KOPT-K1 (cell line): ENCODE measurements around the gene DMC1.
"Not testable (repeated sequence)": the region's sequence is repeated elsewhere in the genome, so short reads cannot be mapped to it uniquely, and the experiment has no call there.

ENCODE experiments used
- H3K27ac ChIP-seq: fragments of 200-600 bp; sonication (generic); 2 replicates; pipeline ENCODE4 v1.5.1; 2016; ENCODE audit warnings: antibody characterized with exemption, mild to moderate bottlenecking, low read depth, low read length; ENCODE audit not compliant: poor library complexity, severe bottlenecking
- H3K36me3 ChIP-seq: fragments of 200-600 bp; sonication (generic); 2 replicates; pipeline ENCODE4 v1.5.1; 2017; ENCODE audit warnings: antibody characterized with exemption, mild to moderate bottlenecking, low read length, moderate library complexity; ENCODE audit not compliant: insufficient read depth
- H3K9me3 ChIP-seq: fragments of 200-600 bp; sonication (generic); 2 replicates; pipeline ENCODE4 v1.5.1; 2017; ENCODE audit warnings: antibody characterized with exemption, low read length, mild to moderate bottlenecking; ENCODE audit not compliant: insufficient read depth, poor library complexity, severe bottlenecking

Gene DMC1

DNA sequence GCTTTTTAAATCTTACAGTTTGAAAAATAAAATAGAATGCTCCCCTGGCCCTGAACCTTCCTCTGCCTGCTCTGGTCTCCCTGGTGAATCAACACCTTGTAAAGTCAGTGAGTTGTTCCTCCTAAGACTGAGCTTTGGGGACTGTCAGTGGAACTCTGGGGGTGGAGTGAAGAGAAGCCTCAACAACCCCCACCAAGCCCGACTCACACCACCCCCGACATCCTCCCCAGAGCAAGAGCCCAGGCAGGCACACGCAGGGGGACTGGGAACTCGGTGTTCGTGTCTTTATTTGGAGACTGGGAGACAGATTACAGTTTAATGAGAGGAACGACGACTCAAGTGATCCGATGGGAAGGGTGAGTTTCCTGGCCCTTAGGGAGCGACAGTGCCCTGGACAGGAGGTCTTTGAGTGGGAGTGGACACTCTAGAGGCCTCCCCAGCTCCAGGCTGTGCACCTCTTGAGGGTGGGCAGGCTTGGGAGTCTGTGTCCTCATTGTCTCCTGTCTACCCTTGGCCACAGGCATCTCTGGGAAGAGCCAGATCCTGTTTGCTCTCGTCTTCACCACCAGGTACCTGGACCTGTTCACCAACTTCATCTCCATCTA is 95.9 kb downstream of the DMC1 start:
- H3K27ac ChIP-seq: no peak overlapping the region
- no peaks in the 10 kb centered on the region for H3K9me3 ChIP-seq
- H3K36me3 ChIP-seq: 0 out of 2 replicates have a peak, but pooled peaks cover 2% of the 10 kb centered on the region

DNA sequence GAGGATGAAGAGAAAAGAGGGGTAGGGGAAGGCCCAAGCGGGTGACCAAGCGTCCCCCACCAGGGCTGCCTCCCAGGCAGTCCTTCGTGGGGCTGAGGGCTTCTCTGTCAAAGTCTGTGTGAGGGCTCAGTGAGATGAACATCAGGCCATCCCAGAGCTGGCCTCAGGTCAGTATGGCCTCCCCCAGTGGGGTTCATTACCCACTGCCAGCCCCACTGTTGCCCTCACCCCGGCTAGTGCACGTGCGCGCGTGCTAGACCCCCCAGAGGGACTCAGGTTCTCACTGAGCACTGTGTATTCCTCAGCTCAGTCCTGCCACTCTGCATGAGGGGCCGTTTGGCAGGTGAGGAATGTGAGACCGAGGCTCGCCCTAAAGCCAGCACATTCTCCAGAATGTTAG is 98.7 kb downstream of the DMC1 start:
- no peaks in the 10 kb centered on the region for H3K36me3 ChIP-seq

GRCh38 chr22:38470179-38470578 is 99.8 kb downstream of the DMC1 start:
- not testable (repeated sequence) for H3K9me3 ChIP-seq, H3K27ac ChIP-seq, H3K36me3 ChIP-seq

More for the DNA sequence above, 98.7 kb downstream of the DMC1 start:
- no peaks in the 10 kb centered on the region for H3K9me3 ChIP-seq
- H3K27ac ChIP-seq: no peak overlapping the region

GRCh38 chr22:38469306-38469781 is 100.6 kb downstream of the DMC1 start:
- no peaks in the 10 kb centered on the region for H3K9me3 ChIP-seq
- H3K36me3 ChIP-seq: no peaks in the 10 kb centered on the region
- no peak overlapping the region for H3K27ac ChIP-seq
